ENCODE data around the gene G0S2. TPM values are rescaled to one million over a fixed set of nuclear protein-coding genes. Genes with fewer than 3 reads are reported as not detected.

G0S2 gene
- total and polyA plus RNA-seq, 7 donors = 19.3 to 70.5 (median 25.2) TPM

DNA sequence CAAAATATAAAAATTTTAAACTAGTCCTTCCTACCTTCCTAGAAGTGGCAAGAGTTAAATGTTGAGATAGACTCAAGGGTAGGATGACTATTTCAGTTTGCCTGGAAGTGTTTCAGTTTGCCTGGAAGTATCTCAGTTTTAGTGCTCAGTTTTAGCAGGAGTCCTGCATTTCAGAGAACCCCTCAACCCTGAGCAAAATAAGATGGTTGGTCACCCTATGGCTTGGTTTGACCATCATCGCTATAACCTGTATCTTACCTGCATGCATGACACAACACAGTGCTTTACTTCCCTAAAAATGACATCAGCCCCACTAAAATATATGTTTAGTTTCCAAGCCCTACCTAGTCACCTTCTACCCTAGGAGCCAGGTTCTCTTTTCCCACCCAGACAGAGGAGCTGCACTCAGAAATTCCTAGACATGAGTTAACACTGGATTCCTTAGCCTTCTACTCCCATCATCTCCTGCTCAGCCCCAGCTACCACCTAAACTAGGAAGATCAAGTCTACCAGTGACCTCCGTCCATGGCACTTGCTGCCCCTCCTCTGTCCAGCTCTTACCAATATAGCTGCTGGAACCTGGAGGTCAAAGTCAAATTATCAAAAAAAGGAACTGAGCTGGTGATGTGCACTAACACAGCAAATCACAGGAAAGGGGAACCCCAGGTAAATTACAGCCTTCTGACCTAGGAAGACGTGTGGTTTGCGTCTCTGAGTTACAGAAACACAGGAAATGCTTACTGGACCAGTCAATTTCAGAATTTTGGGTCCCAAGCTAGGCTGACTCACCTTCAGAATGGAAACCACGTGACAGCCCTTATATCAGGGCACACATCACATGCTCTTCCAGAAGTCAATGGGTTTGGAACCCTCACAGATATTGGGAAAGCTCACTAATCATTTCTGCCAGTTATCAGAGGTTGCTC lies 2.2 kb upstream of the G0S2 start:
- Histone ChIP-seq H3K36me3 (no peaks in the 10 kb centered on the region), H3K4me1 (peaks cover 0 to 18% (median 13%) of the 10 kb centered on the region in 4 donors), H3K9me3 (no peaks in the 10 kb centered on the region), H3K4me3 (no peak overlapping the region), H3K27ac (no peak overlapping the region), H3K27me3 (no peaks in the 10 kb centered on the region)
- TF ChIP-seq POLR2A (IDR thresholded peaks at IDR 0.05) (no peak), EP300 (IDR thresholded peaks at IDR 0.05) (peak in 1 of 4 donors; percentile 10), POLR2AphosphoS5 (IDR thresholded peaks at IDR 0.05) (peak in 1 of 4 donors; percentile 50)
- intact Hi-C loops (cut with DNase I) = no loop called here
- no peak for DNase-seq
- 63 to 73% methylated on average over 5 of the region's 5 CpGs for WGBS, 2 donors

DNA sequence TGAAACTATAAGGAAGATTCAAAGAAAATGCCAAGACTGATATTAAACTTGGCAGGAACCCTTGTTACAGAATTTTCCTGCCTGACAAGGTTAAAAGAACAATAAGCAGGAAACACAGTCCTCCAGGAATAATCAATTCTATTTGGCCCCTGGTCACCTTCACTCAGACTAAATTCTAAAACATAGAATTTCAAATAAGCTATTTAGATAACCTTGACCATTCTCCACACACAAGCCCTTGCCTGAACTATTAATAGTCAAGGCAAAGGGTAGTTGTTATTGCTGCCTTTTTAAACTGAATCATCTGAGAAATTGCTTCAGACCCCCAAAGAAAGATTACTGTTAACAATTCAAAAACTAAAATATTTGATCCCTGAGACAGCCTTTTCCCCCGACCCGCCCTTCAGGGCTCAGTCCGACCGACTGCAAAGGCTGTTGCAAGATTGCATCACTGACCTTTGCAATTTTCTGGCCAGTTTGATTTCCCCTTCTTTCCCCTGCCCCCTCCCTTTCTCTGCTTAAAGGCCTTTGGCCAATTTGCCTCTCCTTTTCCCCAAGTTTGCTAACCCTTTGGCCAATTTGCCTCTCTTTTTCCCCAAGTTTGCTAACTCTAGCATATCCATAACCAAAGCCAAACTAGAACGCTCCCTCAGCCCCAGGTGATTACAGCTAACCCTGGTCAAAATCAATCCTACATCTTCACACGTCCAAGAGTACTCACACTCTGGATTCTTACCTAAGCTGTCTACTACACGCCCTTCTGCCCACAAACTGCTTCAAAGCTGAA lies 1.4 kb upstream of the G0S2 start:
- WGBS, 2 donors = 62 to 70% methylated on average over 7 of the region's 7 CpGs
- TF ChIP-seq, protein P1, sequence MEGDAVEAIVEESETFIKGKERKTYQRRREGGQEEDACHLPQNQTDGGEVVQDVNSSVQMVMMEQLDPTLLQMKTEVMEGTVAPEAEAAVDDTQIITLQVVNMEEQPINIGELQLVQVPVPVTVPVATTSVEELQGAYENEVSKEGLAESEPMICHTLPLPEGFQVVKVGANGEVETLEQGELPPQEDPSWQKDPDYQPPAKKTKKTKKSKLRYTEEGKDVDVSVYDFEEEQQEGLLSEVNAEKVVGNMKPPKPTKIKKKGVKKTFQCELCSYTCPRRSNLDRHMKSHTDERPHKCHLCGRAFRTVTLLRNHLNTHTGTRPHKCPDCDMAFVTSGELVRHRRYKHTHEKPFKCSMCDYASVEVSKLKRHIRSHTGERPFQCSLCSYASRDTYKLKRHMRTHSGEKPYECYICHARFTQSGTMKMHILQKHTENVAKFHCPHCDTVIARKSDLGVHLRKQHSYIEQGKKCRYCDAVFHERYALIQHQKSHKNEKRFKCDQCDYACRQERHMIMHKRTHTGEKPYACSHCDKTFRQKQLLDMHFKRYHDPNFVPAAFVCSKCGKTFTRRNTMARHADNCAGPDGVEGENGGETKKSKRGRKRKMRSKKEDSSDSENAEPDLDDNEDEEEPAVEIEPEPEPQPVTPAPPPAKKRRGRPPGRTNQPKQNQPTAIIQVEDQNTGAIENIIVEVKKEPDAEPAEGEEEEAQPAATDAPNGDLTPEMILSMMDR (IDR thresholded peaks at IDR 0.05) = no peak
- TF ChIP-seq POLR2A (IDR thresholded peaks at IDR 0.05) (no peak), POLR2AphosphoS5 (IDR thresholded peaks at IDR 0.05) (no peak), EP300 (IDR thresholded peaks at IDR 0.05) (no peak)
- Histone ChIP-seq H3K27me3 (no peaks in the 10 kb centered on the region), H3K4me3 (no peak overlapping the region), H3K36me3 (no peaks in the 10 kb centered on the region), H3K4me1 (peaks cover 0 to 18% (median 13%) of the 10 kb centered on the region in 4 donors), H3K9me3 (no peaks in the 10 kb centered on the region), H3K27ac (peak overlapping the region in 1 of 4 donors; percentile 64)
- peak; percentile 77 for DNase-seq
- intact Hi-C loops (cut with DNase I) = loop anchor here (2.0 kb wide), 1 partner anchor 31 kb away; no protein-coding TSS in a partner anchor

DNA sequence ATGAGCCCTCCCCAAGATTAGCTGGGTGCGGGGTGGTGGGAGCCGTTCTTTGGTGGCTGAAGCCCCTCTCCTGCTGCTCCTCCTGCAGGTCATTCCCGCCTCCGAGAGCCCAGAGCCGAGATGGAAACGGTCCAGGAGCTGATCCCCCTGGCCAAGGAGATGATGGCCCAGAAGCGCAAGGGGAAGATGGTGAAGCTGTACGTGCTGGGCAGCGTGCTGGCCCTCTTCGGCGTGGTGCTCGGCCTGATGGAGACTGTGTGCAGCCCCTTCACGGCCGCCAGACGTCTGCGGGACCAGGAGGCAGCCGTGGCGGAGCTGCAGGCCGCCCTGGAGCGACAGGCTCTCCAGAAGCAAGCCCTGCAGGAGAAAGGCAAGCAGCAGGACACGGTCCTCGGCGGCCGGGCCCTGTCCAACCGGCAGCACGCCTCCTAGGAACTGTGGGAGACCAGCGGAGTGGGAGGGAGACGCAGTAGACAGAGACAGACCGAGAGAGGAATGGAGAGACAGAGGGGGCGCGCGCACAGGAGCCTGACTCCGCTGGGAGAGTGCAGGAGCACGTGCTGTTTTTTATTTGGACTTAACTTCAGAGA lies 448 bp downstream of the G0S2 start:
- TF ChIP-seq, protein P1 (IDR thresholded peaks at IDR 0.05) = no peak
- TF ChIP-seq EP300 (IDR thresholded peaks at IDR 0.05) (no peak), POLR2AphosphoS5 (IDR thresholded peaks at IDR 0.05) (no peak), POLR2A (IDR thresholded peaks at IDR 0.05) (no peak)
- intact Hi-C loops (cut with DNase I) = loop anchor here (2.0 kb wide), 1 partner anchor 33 kb away; no protein-coding TSS in a partner anchor
- Histone ChIP-seq H3K27me3 (no peaks in the 10 kb centered on the region), H3K36me3 (no peaks in the 10 kb centered on the region), H3K4me3 (peak overlapping the region; percentile 47 to 55 (median 50)), H3K4me1 (peaks cover 0 to 18% (median 13%) of the 10 kb centered on the region in 4 donors), H3K27ac (peak overlapping the region; percentile 57 to 64 (median 62)), H3K9me3 (no peaks in the 10 kb centered on the region)
- WGBS, 2 donors = 3% methylated on average over 34 of the region's 34 CpGs
- peak; percentile 73 for DNase-seq

DNA sequence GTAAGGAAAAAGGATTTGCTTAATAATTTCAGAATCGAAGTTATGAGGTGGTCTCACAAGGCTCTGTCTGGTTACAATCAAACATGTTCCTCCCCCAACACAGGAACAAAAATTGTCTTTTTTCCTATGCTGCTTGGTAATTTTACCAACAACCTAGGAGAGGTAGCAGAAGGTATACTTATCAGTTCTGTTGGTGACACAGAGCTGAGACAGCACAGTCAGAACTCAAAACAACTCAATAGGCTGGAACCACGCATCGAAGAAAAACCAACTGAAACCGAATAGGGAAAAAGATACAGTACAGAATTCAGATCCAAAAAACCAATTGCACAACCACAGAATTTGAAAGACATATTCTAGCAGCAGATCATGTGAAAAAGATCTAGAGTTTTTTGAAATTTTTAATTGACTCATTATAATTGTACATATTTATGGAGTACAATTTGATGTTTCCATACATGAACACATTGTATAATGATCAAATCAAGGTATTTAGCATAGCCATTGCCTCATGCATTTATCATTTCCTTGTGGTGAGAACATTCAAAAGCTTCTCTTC lies 3.8 kb downstream of the G0S2 start:
- Histone ChIP-seq H3K36me3 (no peaks in the 10 kb centered on the region), H3K27me3 (no peaks in the 10 kb centered on the region), H3K4me1 (peaks cover 0 to 18% (median 13%) of the 10 kb centered on the region in 4 donors), H3K27ac (no peak overlapping the region), H3K4me3 (no peak overlapping the region), H3K9me3 (no peaks in the 10 kb centered on the region)
- no peak for TF ChIP-seq EP300 (IDR thresholded peaks at IDR 0.05)
- DNase-seq = no peak
- WGBS, 2 donors = 91 to 93% methylated on average over 4 of the region's 4 CpGs
- intact Hi-C loops (cut with DNase I) = no loop called here

DNA sequence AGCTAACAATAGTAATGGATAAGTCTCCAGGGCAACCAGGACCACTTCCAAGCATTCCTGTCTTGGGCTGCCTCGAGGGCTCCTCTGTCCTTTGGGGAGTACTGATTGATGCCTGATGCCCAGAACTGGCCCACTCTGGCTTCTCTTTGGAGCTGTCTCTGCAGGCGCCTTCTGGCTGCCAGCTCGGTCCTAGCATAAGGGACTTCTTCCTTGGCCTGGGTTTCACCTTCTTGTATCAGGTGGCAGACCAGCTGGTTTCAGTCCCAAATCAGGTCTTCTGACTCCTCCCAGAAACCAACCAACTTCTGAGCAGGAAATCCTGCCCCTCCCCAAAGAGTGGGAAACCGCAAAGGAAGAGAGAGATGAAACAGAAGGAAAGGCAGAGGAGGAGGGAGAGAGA lies 10.6 kb downstream of the G0S2 start:
- TF ChIP-seq, protein P1 (IDR thresholded peaks at IDR 0.05) = no peak
- TF ChIP-seq EP300 (IDR thresholded peaks at IDR 0.05) (no peak), POLR2A (IDR thresholded peaks at IDR 0.05) (no peak), POLR2AphosphoS5 (IDR thresholded peaks at IDR 0.05) (no peak)
- Histone ChIP-seq H3K9me3 (no peaks in the 10 kb centered on the region), H3K27ac (no peak overlapping the region), H3K36me3 (no peaks in the 10 kb centered on the region), H3K4me1 (peaks cover 0 to 29% (median 15%) of the 10 kb centered on the region in 4 donors), H3K27me3 (peaks cover 0 to 3% (median 0%) of the 10 kb centered on the region in 3 donors), H3K4me3 (no peak overlapping the region)
- DNase-seq = no peak
- 61 to 82% methylated on average over 4 of the region's 4 CpGs for WGBS, 2 donors
- intact Hi-C loops (cut with DNase I) = no loop called here

All from sigmoid colon (tissue), 7 donors.